ENCODE data around the gene KLRG1.

Gene KLRG1

DNA sequence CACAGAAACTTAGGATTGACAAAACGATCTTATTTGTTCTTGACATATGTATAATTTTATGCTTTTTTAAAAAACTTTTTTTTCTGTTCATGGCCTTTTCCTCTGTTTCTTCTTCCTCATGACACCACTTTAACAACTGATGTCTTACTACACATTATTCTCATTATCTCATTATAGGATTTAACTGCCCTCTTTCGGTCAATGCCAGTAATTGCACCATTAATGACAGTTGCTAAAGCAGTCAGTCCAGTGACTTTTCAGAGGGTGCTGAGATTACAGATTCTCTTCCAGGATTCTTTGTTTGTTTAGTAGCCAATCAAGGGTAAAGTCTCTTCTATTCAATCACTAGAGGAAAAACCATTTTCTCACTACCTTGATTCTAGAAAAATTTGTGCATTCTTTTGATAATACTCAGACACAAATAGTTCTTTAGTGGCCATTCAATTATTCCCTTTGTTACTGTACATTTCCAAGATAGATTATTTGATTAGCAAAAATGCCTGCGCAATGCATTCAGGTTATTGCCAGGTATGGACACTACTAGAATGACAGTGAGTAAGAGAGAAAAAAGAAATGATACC is 50.1 kb downstream of the KLRG1 start:
- in situ Hi-C loops (cut with MboI; ENCODE audit: low sequenced_read_pairs), result no loop called here

DNA sequence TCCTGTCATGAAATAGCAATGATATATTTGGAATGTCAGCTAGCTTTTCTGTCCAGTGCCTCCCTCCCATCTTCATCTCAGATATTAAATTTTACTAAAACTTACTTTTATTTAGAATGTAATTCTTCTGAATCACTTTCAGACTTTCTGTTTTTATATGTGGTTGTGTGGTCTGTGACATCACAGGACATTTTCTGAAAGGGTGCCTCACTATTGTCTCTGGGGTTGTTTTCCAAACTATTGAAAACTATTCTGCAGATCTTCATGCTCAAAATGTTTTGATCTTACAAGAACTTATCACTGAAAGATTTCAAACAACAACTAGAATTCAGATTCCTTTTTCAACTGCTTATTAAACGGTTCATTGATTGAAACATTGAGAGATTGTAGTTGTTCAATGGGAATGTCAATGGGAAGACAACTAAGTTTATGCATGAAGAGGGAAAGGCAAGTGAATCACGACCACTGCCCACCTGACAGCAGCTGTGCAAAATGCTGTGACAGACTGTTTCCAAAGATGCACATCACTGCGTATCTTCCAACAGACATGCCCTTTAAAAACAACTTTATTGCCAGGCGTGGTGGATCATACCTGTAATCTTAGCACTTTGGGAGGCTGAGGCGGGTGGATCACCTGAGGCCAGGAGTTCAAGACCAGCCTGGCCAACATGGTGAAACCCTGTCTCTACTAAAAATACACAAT is 51.3 kb downstream of the KLRG1 start:
- in situ Hi-C loops (cut with MboI; ENCODE audit: low sequenced_read_pairs), result loop anchor here (10.0 kb wide), 2 partner anchors 146 to 356 kb away; no protein-coding TSS in a partner anchor

DNA sequence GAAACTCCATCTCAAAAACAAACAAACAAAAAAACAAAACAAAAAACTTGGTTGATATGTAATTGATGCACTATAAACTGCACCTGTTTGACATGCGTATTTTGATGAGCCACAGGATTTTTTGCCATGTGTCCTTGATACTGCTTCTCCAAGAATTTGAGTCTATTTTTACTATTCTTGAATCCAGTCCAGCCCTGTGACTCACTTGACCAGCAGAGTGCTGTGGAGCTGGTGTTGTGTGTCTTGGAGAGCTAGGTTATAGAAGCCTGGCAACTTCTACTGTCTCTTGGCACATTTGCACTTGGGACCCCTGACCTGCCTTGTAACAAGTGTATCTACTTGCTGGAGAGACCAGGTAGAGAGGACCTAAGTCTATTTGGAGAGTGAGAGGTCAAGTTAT is 52.0 kb downstream of the KLRG1 start:
- in situ Hi-C loops (cut with MboI; ENCODE audit: low sequenced_read_pairs), result loop anchor here (10.0 kb wide), 2 partner anchors 147 to 357 kb away; no protein-coding TSS in a partner anchor

DNA sequence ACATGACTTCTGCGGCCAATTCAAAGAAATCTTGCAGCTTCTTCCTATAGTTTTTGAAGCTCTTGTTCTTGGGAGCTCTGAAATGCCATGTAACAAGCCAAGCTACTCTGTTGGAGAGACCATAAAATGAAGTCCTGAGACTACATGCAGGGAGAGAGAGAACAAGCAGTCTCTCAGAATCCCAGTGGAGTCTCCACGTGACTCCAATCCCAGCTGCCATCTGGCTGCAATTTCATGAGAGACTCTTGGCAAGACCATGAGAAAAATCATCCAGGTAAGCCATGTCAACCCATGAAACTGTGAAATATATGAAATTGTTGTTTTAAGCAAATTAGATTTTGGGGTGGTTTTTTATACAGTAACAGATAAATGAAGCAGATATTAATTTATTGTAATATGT is 54.4 kb downstream of the KLRG1 start:
- in situ Hi-C loops (cut with MboI; ENCODE audit: low sequenced_read_pairs), result loop anchor here (10.0 kb wide), 2 partner anchors 149 to 359 kb away; no protein-coding TSS in a partner anchor

DNA sequence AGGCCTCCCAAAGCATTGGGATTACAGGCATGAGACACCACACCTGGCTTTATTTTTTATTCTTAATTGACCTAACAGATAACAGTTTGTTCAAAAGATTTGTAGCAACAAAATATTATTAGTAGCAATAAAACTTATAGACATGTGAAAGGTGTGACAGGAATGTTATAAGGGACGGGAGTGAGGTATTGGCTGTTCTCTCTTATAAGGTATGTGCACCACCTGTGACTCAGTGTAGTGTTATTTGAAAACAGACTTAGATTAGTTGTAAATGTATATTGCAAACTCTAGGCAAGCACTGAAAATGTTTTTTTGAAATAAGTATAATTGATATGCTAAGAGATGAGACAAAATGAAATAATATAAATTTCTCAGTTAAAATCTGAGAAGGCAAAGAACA is 57.8 kb downstream of the KLRG1 start:
- in situ Hi-C loops (cut with MboI; ENCODE audit: low sequenced_read_pairs), result loop anchor here (10.0 kb wide), 2 partner anchors 152 to 362 kb away; no protein-coding TSS in a partner anchor

DNA sequence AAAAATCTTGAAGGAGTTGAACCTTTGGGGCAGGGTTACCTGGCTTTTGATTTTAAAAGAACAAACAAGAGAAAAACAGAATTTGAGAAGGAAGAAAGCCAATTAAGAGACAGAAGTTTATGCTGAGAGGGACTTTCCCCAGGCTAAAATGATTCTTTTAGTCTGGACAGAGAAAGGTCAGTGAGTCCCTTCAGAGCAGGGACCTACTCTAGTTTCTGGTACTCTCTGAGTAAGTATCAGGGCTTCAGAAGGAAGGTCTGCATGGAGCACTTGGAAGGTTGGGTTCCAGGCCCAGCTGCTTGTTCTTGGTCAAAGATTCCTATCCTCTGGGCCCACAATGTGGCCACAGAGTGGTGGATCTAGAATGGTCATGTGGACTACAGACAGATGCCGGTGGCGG is 59.6 kb downstream of the KLRG1 start:
- in situ Hi-C loops (cut with MboI; ENCODE audit: low sequenced_read_pairs), result loop anchor here (10.0 kb wide), 2 partner anchors 154 to 364 kb away; no protein-coding TSS in a partner anchor

DNA sequence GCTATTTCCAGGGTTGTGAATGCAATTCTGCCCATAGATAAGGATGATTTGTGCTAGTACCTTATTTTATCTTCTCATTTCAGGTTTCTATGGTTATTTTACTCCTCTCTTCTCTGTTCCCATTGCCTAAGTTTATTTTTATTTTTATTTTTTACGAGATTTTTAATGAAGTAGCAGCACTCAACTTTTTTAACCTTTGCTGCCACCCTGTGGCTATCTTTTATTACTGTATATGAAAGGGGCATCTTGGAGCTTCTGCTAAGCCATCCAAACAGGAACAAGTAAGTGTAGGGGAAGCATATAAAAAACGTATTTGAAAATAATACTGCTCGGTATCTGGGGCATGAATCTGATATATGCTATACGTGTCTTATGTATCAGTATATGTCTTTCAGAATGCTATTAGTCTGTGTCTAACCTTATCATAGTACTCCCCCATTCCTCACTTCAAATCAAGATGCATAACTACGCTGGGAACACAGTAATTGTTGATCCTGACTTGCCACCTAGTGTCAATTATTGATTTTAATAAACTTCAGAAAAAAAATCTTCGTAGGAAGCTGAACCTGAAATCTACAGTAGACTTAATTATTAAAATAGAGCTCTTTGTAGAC is 60.3 kb downstream of the KLRG1 start:
- in situ Hi-C loops (cut with MboI; ENCODE audit: low sequenced_read_pairs), result loop anchor here (10.0 kb wide), 2 partner anchors 155 to 365 kb away; no protein-coding TSS in a partner anchor

DNA sequence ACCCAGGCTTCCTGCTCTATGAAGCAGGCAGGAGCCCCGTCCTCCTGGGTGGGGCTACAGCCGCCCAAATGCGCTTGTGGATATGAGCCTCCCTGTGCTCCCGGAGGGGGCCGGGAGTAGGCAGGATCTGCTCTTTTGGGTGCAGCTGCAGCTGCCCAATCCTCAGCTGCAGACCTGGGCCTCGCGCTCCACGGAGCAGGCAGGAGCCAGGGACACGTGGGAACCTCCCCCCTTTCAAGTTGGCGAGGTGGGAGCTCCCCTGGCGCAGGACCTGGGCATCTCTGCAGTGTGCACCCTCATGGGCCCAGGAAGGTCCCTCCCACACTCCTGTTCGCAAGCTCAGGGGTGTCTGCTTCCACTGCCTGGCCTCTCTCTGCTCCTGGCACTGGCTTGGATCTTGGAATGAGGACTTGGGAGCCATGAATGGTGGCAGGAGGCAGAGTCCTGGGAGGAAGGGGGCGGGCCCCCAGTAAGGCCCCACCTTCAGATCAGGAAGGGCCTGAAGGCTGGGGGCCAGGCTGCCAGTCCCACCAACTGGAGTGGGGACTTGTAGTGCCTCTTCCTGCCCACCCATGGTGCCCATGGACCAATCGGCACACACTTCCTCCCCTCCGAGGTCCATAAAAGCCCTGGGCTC is 61.3 kb downstream of the KLRG1 start:
- in situ Hi-C loops (cut with MboI; ENCODE audit: low sequenced_read_pairs), result no loop called here

DNA sequence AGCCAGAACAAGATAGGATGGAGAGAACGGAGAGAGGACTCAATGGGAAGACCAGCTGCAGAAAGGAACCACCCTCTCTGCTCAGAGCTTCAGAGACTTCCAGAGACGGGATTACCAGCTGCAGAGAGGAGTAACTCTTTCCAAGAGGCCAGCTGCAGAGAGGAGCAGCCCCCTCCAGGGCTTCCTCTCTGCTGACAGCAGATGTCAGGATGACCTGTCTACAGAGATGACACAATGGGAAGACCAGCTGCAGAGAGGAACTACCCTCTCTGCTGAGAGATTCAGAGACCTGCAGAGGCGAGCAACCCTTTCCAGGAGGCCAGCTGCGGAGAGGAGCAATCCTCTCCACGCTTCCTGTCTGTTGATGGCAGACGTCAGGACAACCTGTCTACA is 61.8 kb downstream of the KLRG1 start:
- in situ Hi-C loops (cut with MboI; ENCODE audit: low sequenced_read_pairs), result no loop called here

DNA sequence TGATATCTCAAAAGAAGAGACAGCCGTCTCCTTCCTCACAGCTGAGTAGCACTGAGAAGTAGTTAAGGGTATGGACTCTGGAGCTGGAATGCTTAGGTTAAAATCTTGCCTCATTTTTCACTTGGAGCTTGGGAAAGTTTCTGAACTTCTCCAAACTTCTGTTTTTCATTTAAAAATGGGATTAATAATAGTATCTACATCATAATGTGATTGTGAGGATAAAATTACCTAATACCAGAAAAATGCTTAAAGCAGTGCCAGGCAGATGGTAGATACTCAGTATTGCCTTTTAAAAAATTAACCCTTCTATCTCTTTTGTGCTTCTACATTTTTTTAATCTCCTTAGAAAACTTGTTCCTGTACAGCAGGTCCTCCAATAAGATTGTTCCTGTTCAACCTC is 63.3 kb downstream of the KLRG1 start:
- in situ Hi-C loops (cut with MboI; ENCODE audit: low sequenced_read_pairs), result no loop called here

All from HL-60/S4 (cell line).